ENCODE results near the gene KRTAP10-11. TPM values are rescaled to one million over a fixed set of nuclear protein-coding genes. Genes with fewer than 3 reads are reported as not detected.
"Not testable (repeated sequence)": the region's sequence is repeated elsewhere in the genome, so short reads cannot be mapped to it uniquely, and the experiment has no call there.

Gene KRTAP10-11
- polyA plus RNA-seq, 2 of the 4 experiments (the other 2 are of a cell fraction): not detected

DNA sequence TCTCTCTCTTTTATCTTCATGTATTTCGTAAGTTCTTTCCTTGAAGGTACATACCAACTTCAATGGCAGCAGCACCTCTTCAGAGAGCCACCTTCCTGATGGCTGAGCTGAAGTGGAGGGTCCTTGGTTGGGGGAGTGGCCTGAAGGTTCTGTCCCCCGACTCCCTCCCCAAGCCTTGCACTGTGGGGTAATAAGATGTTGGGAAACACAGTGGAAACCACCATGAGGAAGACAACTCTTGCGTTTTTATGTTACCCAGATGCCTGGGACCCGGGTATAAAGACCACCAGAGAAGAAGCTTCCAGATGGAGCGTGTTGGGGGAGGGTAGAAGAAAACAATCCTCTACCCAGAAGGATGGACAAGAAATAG, 12.3 kb downstream of the KRTAP10-11 start:
- CTCF ChIA-PET: no interaction called here
- 16% methylated on average over 4 of the region's 5 CpGs for WGBS (ENCODE audit: missing lambda C conversion rate)

DNA sequence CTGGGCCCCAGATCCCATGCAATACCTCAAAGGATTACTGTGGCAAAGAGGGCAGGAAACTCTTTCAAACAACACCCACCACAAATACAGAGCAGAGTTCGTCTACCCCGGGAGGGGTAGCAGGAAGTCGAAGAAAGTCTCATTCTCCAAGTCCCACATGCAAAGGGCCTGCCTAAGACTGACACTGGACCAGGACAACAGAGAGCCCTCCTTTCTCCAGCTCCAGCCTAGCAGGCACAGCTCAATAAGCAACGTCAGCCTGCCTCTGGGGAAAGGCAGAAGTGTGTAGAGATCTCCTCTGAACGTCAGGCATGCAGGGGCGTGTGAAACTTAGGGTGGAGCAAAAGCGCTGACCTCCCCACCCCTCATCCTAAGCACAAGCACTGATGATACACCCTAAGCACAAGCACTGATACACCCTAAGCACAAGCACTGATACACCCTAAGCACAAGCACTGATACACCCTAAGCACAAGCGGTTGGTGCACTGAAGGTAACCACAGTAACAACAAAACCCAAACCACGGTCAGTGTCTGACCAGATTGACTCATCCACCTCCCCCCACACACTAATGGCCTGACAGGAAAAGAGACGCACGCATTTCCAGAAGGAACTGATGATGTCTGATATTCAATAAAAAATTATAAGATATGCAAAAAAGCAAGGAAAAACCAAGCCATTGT, 12.8 kb downstream of the KRTAP10-11 start:
- FAIRE-seq: no peak
- POLR2A ChIA-PET: no interaction called here
- no peaks in the 10 kb centered on the region for H3K4me1 ChIP-seq
- ATAC-seq: no peak; a peak in 1 of 6 replicates
- peaks cover 7% of the 10 kb centered on the region; the same call in 1 of the 3 replicates for H3K9me3 ChIP-seq
- no peak overlapping the region for H3K27ac ChIP-seq
- TF ChIP-seq NFE2L2 (conservative IDR thresholded peaks at IDR 0.05; ENCODE audit: low read length) (no peak), POLR2A (IDR thresholded peaks at IDR 0.05; ENCODE audit: low read length) (no peak), CBX8 (IDR thresholded peaks at IDR 0.05) (no peak), FOXS1 (CRISPR knock-in tag; IDR thresholded peaks at IDR 0.05) (no peak), HEYL (CRISPR knock-in tag; IDR thresholded peaks at IDR 0.05) (no peak), HOXA7 (CRISPR knock-in tag; IDR thresholded peaks at IDR 0.05) (no peak), RCOR1 (IDR thresholded peaks at IDR 0.05; ENCODE audit: low read depth, low read length) (no peak), EHF (CRISPR knock-in tag; IDR thresholded peaks at IDR 0.05) (no peak), EP300 (IDR thresholded peaks at IDR 0.05) (no peak), ZFP36 (IDR thresholded peaks at IDR 0.05; ENCODE audit: borderline replicate concordance, partially characterized antibody) (no peak)
- TF ChIP-seq, protein P1, sequence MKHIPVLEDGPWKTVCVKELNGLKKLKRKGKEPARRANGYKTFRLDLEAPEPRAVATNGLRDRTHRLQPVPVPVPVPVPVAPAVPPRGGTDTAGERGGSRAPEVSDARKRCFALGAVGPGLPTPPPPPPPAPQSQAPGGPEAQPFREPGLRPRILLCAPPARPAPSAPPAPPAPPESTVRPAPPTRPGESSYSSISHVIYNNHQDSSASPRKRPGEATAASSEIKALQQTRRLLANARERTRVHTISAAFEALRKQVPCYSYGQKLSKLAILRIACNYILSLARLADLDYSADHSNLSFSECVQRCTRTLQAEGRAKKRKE (CRISPR knock-in tag; IDR thresholded peaks at IDR 0.05; ENCODE audit: low read depth): no peak
- no peak overlapping the region for H3K4me3 ChIP-seq
- WGBS (ENCODE audit: missing lambda C conversion rate): 18% methylated on average over 10 of the region's 11 CpGs
- CTCF ChIA-PET: no interaction called here
- DNase-seq (ENCODE audit: low read depth in 1 of 2, low spot score in 1 of 2): no peak
- no peak overlapping the region for H3K4me2 ChIP-seq

More for the DNA sequence above, 12.3 kb downstream of the KRTAP10-11 start:
- POLR2A ChIA-PET: no interaction called here
- H3K9me3 ChIP-seq: peaks cover 2% of the 10 kb centered on the region; the same call in 1 of the 3 replicates
- H3K4me3 ChIP-seq: no peak overlapping the region
- no peaks in the 10 kb centered on the region for H3K4me1 ChIP-seq
- DNase-seq (ENCODE audit: low read depth in 1 of 2, low spot score in 1 of 2): no peak
- no peak overlapping the region for H3K4me2 ChIP-seq
- TF ChIP-seq ZC3H11A (IDR thresholded peaks at IDR 0.05) (no peak), RNF2 (IDR thresholded peaks at IDR 0.05; ENCODE audit: borderline replicate concordance, low read depth) (no peak), HDAC2 (IDR thresholded peaks at IDR 0.05) (no peak), HEYL (CRISPR knock-in tag; IDR thresholded peaks at IDR 0.05) (no peak), FOSL2 (IDR thresholded peaks at IDR 0.05) (no peak), FOSL2 (CRISPR knock-in tag; IDR thresholded peaks at IDR 0.05) (no peak)
- TF ChIP-seq, protein P2, sequence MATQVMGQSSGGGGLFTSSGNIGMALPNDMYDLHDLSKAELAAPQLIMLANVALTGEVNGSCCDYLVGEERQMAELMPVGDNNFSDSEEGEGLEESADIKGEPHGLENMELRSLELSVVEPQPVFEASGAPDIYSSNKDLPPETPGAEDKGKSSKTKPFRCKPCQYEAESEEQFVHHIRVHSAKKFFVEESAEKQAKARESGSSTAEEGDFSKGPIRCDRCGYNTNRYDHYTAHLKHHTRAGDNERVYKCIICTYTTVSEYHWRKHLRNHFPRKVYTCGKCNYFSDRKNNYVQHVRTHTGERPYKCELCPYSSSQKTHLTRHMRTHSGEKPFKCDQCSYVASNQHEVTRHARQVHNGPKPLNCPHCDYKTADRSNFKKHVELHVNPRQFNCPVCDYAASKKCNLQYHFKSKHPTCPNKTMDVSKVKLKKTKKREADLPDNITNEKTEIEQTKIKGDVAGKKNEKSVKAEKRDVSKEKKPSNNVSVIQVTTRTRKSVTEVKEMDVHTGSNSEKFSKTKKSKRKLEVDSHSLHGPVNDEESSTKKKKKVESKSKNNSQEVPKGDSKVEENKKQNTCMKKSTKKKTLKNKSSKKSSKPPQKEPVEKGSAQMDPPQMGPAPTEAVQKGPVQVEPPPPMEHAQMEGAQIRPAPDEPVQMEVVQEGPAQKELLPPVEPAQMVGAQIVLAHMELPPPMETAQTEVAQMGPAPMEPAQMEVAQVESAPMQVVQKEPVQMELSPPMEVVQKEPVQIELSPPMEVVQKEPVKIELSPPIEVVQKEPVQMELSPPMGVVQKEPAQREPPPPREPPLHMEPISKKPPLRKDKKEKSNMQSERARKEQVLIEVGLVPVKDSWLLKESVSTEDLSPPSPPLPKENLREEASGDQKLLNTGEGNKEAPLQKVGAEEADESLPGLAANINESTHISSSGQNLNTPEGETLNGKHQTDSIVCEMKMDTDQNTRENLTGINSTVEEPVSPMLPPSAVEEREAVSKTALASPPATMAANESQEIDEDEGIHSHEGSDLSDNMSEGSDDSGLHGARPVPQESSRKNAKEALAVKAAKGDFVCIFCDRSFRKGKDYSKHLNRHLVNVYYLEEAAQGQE (IDR thresholded peaks at IDR 0.05): no peak
- TF ChIP-seq, protein P3, sequence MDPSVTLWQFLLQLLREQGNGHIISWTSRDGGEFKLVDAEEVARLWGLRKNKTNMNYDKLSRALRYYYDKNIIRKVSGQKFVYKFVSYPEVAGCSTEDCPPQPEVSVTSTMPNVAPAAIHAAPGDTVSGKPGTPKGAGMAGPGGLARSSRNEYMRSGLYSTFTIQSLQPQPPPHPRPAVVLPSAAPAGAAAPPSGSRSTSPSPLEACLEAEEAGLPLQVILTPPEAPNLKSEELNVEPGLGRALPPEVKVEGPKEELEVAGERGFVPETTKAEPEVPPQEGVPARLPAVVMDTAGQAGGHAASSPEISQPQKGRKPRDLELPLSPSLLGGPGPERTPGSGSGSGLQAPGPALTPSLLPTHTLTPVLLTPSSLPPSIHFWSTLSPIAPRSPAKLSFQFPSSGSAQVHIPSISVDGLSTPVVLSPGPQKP (IDR thresholded peaks at IDR 0.05; ENCODE audit: low read depth, low read length): no peak
- H3K27ac ChIP-seq: no peak overlapping the region
- ATAC-seq: no peak
- FAIRE-seq: no peak

DNA sequence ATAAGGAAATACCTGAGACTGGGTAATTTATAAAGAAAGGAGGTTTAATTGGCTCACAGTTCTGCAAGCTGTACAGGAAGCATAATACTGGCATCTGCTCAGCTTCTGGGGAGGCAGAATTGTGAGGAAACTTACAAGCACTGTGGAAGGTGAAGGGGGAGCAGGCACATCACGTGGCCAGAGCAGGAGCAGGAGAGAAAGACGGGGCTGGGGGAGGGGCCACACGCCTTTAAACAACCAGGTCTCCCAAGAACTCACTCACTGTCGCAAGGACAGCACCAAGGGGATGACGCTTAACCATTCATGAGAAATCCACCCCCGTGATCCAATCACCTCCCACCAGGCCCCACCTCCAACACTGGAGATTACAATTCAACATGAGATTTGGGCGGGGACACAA, 15.4 kb downstream of the KRTAP10-11 start:
- H3K4me1 ChIP-seq; ATAC-seq; H3K4me2 ChIP-seq; POLR2A ChIA-PET; DNase-seq (ENCODE audit: low read depth in 1 of 2, low spot score in 1 of 2); H3K27ac ChIP-seq; CTCF ChIA-PET; H3K9me3 ChIP-seq; H3K4me3 ChIP-seq; FAIRE-seq: not testable (repeated sequence)
- 31% methylated on average over 7 of the region's 7 CpGs for WGBS (ENCODE audit: missing lambda C conversion rate)

Measured in A549 (cell line).